ENCODE measurements around the gene ULK4.
A peak's percentile ranks its signal among the peaks of the same experiment; 100 is the strongest.

ULK4 gene

GRCh38 chr3:41920406-41920965, 41.4 kb downstream of the ULK4 start:
- no peak overlapping the region for H3K56ac ChIP-seq (ENCODE audit: low read length)
- no peaks in the 10 kb centered on the region for H3K27me3 ChIP-seq (ENCODE audit: insufficient read depth, low read length, poor library complexity)
- no peak overlapping the region for H4K8ac ChIP-seq (ENCODE audit: low read depth, low read length)
- H3K18ac ChIP-seq (ENCODE audit: low read length), result no peak overlapping the region
- H3K4me2 ChIP-seq (ENCODE audit: low read length), result no peak overlapping the region
- no peak overlapping the region for H2AK5ac ChIP-seq (ENCODE audit: low read length)
- no peak overlapping the region for H3K4ac ChIP-seq (ENCODE audit: low read depth, low read length)
- no peaks in the 10 kb centered on the region for H3K4me1 ChIP-seq (ENCODE audit: control insufficient read depth, low read depth, low read length)
- H2BK15ac ChIP-seq (replicated peaks; ENCODE audit: low read depth), result no peak overlapping the region
- WGBS (ENCODE audit: extremely low coverage, insufficient coverage, low lambda C conversion rate), result no CpG with 5 or more reads among the region's 5 CpGs
- H3K9ac ChIP-seq (ENCODE audit: low read length), result no peak overlapping the region
- no peaks in the 10 kb centered on the region for H3K79me2 ChIP-seq (ENCODE audit: control insufficient read depth, insufficient read depth, low read length)
- no peak overlapping the region for H2BK5ac ChIP-seq (ENCODE audit: low read length)
- no peak overlapping the region for H4K5ac ChIP-seq (ENCODE audit: low read length)
- H3K4me3 ChIP-seq (ENCODE audit: low read length), result no peak overlapping the region
- DNase-seq, result no peak
- H3K27ac ChIP-seq (ENCODE audit: low read depth, low read length), result no peak overlapping the region
- no peaks in the 10 kb centered on the region for H3K79me1 ChIP-seq (ENCODE audit: low read length)
- no peak overlapping the region for H3K23ac ChIP-seq (ENCODE audit: low read length)
- no peaks in the 10 kb centered on the region for H3K36me3 ChIP-seq (ENCODE audit: control insufficient read depth, insufficient read depth, low read length)
- no peak overlapping the region for H2BK120ac ChIP-seq (ENCODE audit: low read depth, low read length)

DNA sequence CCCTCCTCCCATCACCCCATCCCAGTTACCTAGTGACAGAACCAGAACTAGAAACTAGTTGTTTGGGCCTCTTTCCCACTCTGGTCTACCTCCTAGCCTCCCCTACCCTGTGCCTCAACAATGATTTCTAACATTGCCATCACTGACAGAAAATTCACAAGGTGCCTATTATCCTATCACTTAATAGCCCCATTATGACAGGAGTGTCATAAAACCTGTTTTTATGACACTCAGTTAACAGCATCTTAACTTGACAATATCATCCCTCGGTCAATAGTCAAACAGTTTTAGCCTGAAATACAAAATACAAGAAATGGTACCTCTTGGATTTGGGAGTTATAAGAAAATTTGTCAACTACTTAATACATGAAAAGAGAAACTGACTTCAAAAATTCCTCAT, 46.5 kb downstream of the ULK4 start:
- Histone ChIP-seq H3K56ac (ENCODE audit: low read length) (no peak overlapping the region), H2BK15ac (replicated peaks; ENCODE audit: low read depth) (no peak overlapping the region), H2BK120ac (ENCODE audit: low read depth, low read length) (no peak overlapping the region), H3K4ac (ENCODE audit: low read depth, low read length) (no peak overlapping the region), H4K5ac (ENCODE audit: low read length) (no peak overlapping the region), H2AK5ac (ENCODE audit: low read length) (no peak overlapping the region), H3K4me1 (ENCODE audit: control insufficient read depth, low read depth, low read length) (no peaks in the 10 kb centered on the region), H3K36me3 (ENCODE audit: control insufficient read depth, insufficient read depth, low read length) (no peaks in the 10 kb centered on the region), H3K27ac (ENCODE audit: low read depth, low read length) (no peak overlapping the region), H2BK5ac (ENCODE audit: low read length) (no peak overlapping the region), H3K4me3 (ENCODE audit: low read length) (no peak overlapping the region), H4K8ac (ENCODE audit: low read depth, low read length) (no peak overlapping the region), H3K27me3 (ENCODE audit: insufficient read depth, low read length, poor library complexity) (no peaks in the 10 kb centered on the region), H3K4me2 (ENCODE audit: low read length) (no peak overlapping the region), H3K18ac (ENCODE audit: low read length) (no peak overlapping the region), H3K23ac (ENCODE audit: low read length) (no peak overlapping the region), H3K9ac (ENCODE audit: low read length) (no peak overlapping the region), H3K79me1 (ENCODE audit: low read length) (no peaks in the 10 kb centered on the region), H3K79me2 (ENCODE audit: control insufficient read depth, insufficient read depth, low read length) (no peaks in the 10 kb centered on the region)
- no peak for DNase-seq
- no CpG with 5 or more reads among the region's 1 CpG for WGBS (ENCODE audit: extremely low coverage, insufficient coverage, low lambda C conversion rate)

DNA sequence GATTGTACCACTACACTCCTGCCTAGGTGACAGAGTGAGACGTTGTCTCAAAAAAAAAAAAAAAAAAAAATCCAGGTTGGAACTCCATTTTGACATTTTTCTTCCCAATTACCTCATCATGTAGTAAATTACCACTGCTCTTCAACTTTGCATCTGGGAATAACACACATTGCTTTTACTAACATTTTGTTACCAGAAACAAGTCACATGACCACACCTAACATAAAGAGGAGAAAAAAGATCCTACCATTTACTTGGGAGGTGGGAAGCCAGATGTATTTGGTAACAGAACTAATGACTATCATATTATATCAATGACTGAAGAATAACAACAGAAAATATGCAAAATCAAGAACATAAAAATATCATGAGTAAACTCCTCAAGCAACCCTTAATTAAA, 49.6 kb downstream of the ULK4 start:
- Histone ChIP-seq H2BK120ac (ENCODE audit: low read depth, low read length) (no peak overlapping the region), H3K9ac (ENCODE audit: low read length) (no peak overlapping the region), H3K4me1 (ENCODE audit: control insufficient read depth, low read depth, low read length) (no peaks in the 10 kb centered on the region), H3K27me3 (ENCODE audit: insufficient read depth, low read length, poor library complexity) (no peaks in the 10 kb centered on the region), H2BK15ac (replicated peaks; ENCODE audit: low read depth) (no peak overlapping the region), H3K4me3 (ENCODE audit: low read length) (no peak overlapping the region), H3K4ac (ENCODE audit: low read depth, low read length) (no peak overlapping the region), H2AK5ac (ENCODE audit: low read length) (no peak overlapping the region), H3K79me2 (ENCODE audit: control insufficient read depth, insufficient read depth, low read length) (no peaks in the 10 kb centered on the region), H3K27ac (ENCODE audit: low read depth, low read length) (no peak overlapping the region), H3K79me1 (ENCODE audit: low read length) (no peaks in the 10 kb centered on the region), H3K56ac (ENCODE audit: low read length) (no peak overlapping the region), H2BK5ac (ENCODE audit: low read length) (no peak overlapping the region), H3K23ac (ENCODE audit: low read length) (no peak overlapping the region), H3K36me3 (ENCODE audit: control insufficient read depth, insufficient read depth, low read length) (no peaks in the 10 kb centered on the region), H4K8ac (ENCODE audit: low read depth, low read length) (no peak overlapping the region), H3K18ac (ENCODE audit: low read length) (no peak overlapping the region), H3K4me2 (ENCODE audit: low read length) (no peak overlapping the region), H4K5ac (ENCODE audit: low read length) (no peak overlapping the region)
- WGBS (ENCODE audit: extremely low coverage, insufficient coverage, low lambda C conversion rate), result no CpG with 5 or more reads among the region's 1 CpG
- DNase-seq, result no peak

DNA sequence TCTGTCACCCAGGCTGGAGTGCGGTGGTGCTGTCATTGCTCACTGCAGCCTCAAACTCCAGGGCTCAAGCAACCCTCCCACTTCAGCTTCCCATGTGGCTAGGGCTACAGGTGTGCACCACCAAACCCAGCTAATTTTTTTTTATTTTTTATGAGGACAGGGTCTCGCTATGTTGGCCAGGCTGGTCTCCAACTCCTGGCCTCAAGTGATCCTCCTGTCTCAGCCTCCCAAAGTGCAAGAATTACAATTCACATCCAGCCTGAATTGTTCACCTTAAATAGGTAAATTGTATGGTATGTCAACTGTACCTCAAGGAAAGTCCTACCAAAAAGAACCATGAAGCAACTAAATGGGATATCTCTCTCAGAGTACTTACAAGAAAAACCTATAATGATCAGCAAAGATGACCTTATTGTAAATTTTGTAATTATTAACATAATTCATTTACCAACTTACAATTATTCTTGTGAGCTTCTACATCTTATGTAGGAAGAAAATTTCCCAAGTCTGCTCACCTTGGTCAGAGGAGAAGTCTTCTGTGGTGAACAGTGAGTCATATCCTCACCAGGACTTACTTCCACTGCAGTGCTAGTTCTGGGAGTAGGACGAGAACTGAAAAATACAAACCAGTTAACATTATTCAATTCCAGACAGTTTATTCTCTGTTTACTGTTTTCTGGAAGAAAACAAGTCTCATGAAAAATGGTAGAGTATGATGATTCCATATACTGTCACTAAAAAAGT, 54.4 kb downstream of the ULK4 start:
- H3K56ac ChIP-seq (ENCODE audit: low read length), result no peak overlapping the region
- no peak overlapping the region for H3K4me2 ChIP-seq (ENCODE audit: low read length)
- no peak overlapping the region for H2BK5ac ChIP-seq (ENCODE audit: low read length)
- H3K27me3 ChIP-seq (ENCODE audit: insufficient read depth, low read length, poor library complexity), result no peaks in the 10 kb centered on the region
- no CpG with 5 or more reads among the region's 3 CpGs for WGBS (ENCODE audit: extremely low coverage, insufficient coverage, low lambda C conversion rate)
- no peak overlapping the region for H3K18ac ChIP-seq (ENCODE audit: low read length)
- no peak overlapping the region for H4K8ac ChIP-seq (ENCODE audit: low read depth, low read length)
- H3K9ac ChIP-seq (ENCODE audit: low read length), result no peak overlapping the region
- no peak overlapping the region for H3K23ac ChIP-seq (ENCODE audit: low read length)
- H3K36me3 ChIP-seq (ENCODE audit: control insufficient read depth, insufficient read depth, low read length), result no peaks in the 10 kb centered on the region
- H4K5ac ChIP-seq (ENCODE audit: low read length), result no peak overlapping the region
- no peak for DNase-seq
- H3K4me1 ChIP-seq (ENCODE audit: control insufficient read depth, low read depth, low read length), result no peaks in the 10 kb centered on the region
- H3K4me3 ChIP-seq (ENCODE audit: low read length), result no peak overlapping the region
- no peaks in the 10 kb centered on the region for H3K79me1 ChIP-seq (ENCODE audit: low read length)
- no peak overlapping the region for H3K4ac ChIP-seq (ENCODE audit: low read depth, low read length)
- no peak overlapping the region for H2AK5ac ChIP-seq (ENCODE audit: low read length)
- no peaks in the 10 kb centered on the region for H3K79me2 ChIP-seq (ENCODE audit: control insufficient read depth, insufficient read depth, low read length)
- no peak overlapping the region for H2BK15ac ChIP-seq (replicated peaks; ENCODE audit: low read depth)
- H3K27ac ChIP-seq (ENCODE audit: low read depth, low read length), result no peak overlapping the region
- H2BK120ac ChIP-seq (ENCODE audit: low read depth, low read length), result no peak overlapping the region

- Histone ChIP-seq H3K36me3 (ENCODE audit: control insufficient read depth, insufficient read depth, low read length) (no peaks in the 10 kb centered on the region), H3K18ac (ENCODE audit: low read length) (no peak overlapping the region), H3K4me3 (ENCODE audit: low read length) (no peak overlapping the region), H2BK15ac (replicated peaks; ENCODE audit: low read depth) (no peak overlapping the region), H3K4ac (ENCODE audit: low read depth, low read length) (no peak overlapping the region), H4K5ac (ENCODE audit: low read length) (no peak overlapping the region), H3K23ac (ENCODE audit: low read length) (no peak overlapping the region), H2BK5ac (ENCODE audit: low read length) (no peak overlapping the region), H2BK120ac (ENCODE audit: low read depth, low read length) (no peak overlapping the region), H3K27ac (ENCODE audit: low read depth, low read length) (no peak overlapping the region), H3K79me1 (ENCODE audit: low read length) (no peaks in the 10 kb centered on the region), H3K79me2 (ENCODE audit: control insufficient read depth, insufficient read depth, low read length) (no peaks in the 10 kb centered on the region), H3K9ac (ENCODE audit: low read length) (no peak overlapping the region), H3K27me3 (ENCODE audit: insufficient read depth, low read length, poor library complexity) (no peaks in the 10 kb centered on the region), H3K4me1 (ENCODE audit: control insufficient read depth, low read depth, low read length) (no peaks in the 10 kb centered on the region), H4K8ac (ENCODE audit: low read depth, low read length) (no peak overlapping the region), H3K4me2 (ENCODE audit: low read length) (no peak overlapping the region), H2AK5ac (ENCODE audit: low read length) (no peak overlapping the region), H3K56ac (ENCODE audit: low read length) (no peak overlapping the region)
- DNase-seq, result peak; percentile 25
- WGBS (ENCODE audit: extremely low coverage, insufficient coverage, low lambda C conversion rate), result no CpG with 5 or more reads among the region's 2 CpGs
These were observed 61.6 kb downstream of the ULK4 start for GRCh38 chr3:41900265-41900664.

GRCh38 chr3:41898631-41899030, 63.3 kb downstream of the ULK4 start:
- no peak overlapping the region for H2BK5ac ChIP-seq (ENCODE audit: low read length)
- no peak overlapping the region for H3K18ac ChIP-seq (ENCODE audit: low read length)
- no peak overlapping the region for H3K23ac ChIP-seq (ENCODE audit: low read length)
- H2AK5ac ChIP-seq (ENCODE audit: low read length), result no peak overlapping the region
- no peak overlapping the region for H3K9ac ChIP-seq (ENCODE audit: low read length)
- H4K5ac ChIP-seq (ENCODE audit: low read length), result no peak overlapping the region
- no peak overlapping the region for H3K4ac ChIP-seq (ENCODE audit: low read depth, low read length)
- no peaks in the 10 kb centered on the region for H3K36me3 ChIP-seq (ENCODE audit: control insufficient read depth, insufficient read depth, low read length)
- H3K56ac ChIP-seq (ENCODE audit: low read length), result no peak overlapping the region
- H3K4me2 ChIP-seq (ENCODE audit: low read length), result no peak overlapping the region
- no peaks in the 10 kb centered on the region for H3K27me3 ChIP-seq (ENCODE audit: insufficient read depth, low read length, poor library complexity)
- no peak overlapping the region for H4K8ac ChIP-seq (ENCODE audit: low read depth, low read length)
- no peak overlapping the region for H2BK15ac ChIP-seq (replicated peaks; ENCODE audit: low read depth)
- H3K79me2 ChIP-seq (ENCODE audit: control insufficient read depth, insufficient read depth, low read length), result no peaks in the 10 kb centered on the region
- no peaks in the 10 kb centered on the region for H3K79me1 ChIP-seq (ENCODE audit: low read length)
- no peak overlapping the region for H3K4me3 ChIP-seq (ENCODE audit: low read length)
- DNase-seq, result no peak
- no peaks in the 10 kb centered on the region for H3K4me1 ChIP-seq (ENCODE audit: control insufficient read depth, low read depth, low read length)
- H2BK120ac ChIP-seq (ENCODE audit: low read depth, low read length), result no peak overlapping the region
- no CpG with 5 or more reads among the region's 2 CpGs for WGBS (ENCODE audit: extremely low coverage, insufficient coverage, low lambda C conversion rate)
- no peak overlapping the region for H3K27ac ChIP-seq (ENCODE audit: low read depth, low read length)

All from mesendoderm (in vitro differentiated cells).